SK-MEL-5 (cell line): ENCODE results near the gene ZBTB32. TPM values are rescaled to one million over a fixed set of nuclear protein-coding genes. Genes with fewer than 3 reads are reported as not detected.

ENCODE experiments used
- DNase-seq: peaks from one replicate; pipeline ENCODE4 v3.0.0-alpha.2; 2016; ENCODE audit warnings: low read depth, low spot score
- in situ Hi-C: cut with HindIII; loops from 2 replicates; pipeline ENCODE4 v1.10.0; 2016; ENCODE audit warnings: low sequenced_read_pairs, high pct_unique_total_duplicates, low pct_unique_long_range_greater_than_20kb
- total RNA-seq: library from RNA; depleted of rRNA; stranded (reverse); fragments of >200 nt; shearing (Covaris generic); gene quantifications from 2 replicates; pipeline ENCODE4 v1.2.3, GENCODE V29; 2014

ZBTB32 gene
- total RNA-seq, 1 experiment from 2014 or later = not detected

- peak; percentile 96 for DNase-seq
- in situ Hi-C loops = no loop called here
Measured at GRCh38 chr19:35740423-35741202, 36.3 kb downstream of the ZBTB32 start.

DNA sequence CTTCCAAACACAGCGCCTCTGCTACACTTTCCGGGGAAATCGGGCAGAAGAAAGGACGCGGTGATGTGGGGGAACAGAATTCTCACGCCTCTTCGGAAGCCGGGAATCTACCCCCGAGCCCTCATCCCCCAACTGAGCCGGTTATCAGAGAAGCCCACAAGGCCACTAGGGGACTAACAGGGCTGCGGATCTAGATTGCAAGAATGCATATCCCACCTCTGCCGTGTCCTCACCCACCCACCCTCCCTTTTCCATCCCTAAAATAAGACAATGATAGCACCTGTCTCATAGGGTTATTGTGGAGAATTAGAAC, 36.8 kb downstream of the ZBTB32 start:
- no peak for DNase-seq
- in situ Hi-C loops = no loop called here

DNA sequence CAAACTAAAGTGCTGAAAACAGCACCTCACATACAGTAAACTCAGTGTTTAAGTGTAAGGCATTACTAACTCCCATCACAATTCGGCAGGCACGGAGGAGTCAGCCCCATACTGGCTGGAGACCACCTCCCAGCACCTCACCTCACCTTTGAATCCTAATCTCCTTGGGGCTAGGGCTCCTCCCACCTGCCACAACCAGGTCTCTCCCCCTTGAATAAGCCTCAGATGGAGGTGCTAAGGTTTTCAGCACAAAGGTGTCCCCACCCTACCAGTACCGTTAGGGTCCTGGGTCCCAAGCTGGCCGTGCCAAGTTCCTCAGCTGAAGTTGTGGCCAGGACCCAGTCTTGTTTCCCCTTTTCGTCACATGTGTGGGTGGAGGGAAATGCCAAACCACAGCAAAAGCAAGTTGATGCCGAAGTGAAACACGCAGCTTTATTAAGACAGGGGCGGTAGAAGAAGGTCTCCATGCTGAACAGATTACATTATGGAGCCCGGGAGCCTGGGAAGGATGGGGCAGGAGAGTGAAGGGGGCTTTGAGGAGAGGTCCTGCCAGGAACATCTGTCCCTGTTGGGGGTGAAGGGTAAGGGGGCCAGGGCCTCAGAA, 37.9 kb downstream of the ZBTB32 start, which contains the start of gene IGFLR1:
TSS of gene IGFLR1 (minus strand) at position 332 of the 604 bp plus-strand sequence. CDS start 1,272 bp downstream, outside the sequence.
- no peak for DNase-seq
- in situ Hi-C loops = no loop called here

- in situ Hi-C loops = no loop called here
- no peak for DNase-seq
Measured at GRCh38 chr19:35743640-35744429, 39.5 kb downstream of the ZBTB32 start.

DNA sequence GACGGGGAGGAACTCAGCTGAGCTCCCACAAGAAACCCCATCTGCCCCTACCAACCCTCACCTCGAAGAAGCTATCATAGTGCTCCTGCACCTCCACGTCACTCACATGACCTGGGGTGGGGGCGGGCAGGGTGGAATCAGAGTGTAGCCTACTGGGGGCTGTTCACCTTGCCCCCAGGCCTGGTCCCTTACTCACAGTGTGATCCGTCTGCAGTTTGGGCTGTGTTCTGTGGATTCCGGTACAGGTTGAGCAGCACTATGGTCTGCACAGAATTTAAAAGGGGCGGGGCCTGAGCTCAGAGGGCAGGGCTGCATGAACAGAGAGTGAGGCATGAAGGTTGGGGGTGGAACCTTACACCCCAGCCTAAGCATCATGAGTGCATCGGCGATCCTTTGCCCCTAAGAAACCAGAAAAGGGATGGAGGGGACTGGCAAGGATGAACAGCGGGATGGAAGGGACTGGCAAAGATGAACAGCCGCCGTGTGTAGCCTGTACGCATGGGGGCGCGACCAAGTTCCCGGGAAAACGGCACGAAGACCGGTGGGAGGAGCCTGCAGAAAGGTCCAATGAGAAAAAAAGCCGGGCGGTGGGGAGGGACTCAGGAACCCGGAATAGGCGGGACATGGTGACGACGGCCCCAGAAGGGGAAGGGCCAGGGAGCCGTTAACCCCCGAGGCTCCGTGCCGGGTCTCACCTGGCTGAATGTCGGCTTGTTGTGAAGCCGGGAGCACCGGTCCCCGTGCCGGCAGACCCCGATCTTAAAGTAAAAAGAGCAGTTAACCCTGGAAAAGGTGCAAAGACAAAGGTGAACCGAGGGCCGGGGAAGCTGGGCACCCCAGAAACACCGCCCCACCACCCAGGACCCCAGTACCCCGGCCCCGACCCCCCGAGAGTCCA, 40.3 kb downstream of the ZBTB32 start:
- peak; percentile 97 for DNase-seq
- in situ Hi-C loops = no loop called here

GRCh38 chr19:35745328-35746086, 41.1 kb downstream of the ZBTB32 start, which contains the start of the genes PSENEN and U2AF1L4:
PSENEN (plus strand) TSS chr19:35745651; CDS start chr19:35745931, 280 bp downstream.
U2AF1L4 (minus strand) TSS chr19:35745418; CDS start chr19:35745391, 27 bp downstream.
- DNase-seq = peak; percentile 98
- in situ Hi-C loops = no loop called here

GRCh38 chr19:35746087-35746462, 41.7 kb downstream of the ZBTB32 start:
- no peak for DNase-seq
- in situ Hi-C loops = no loop called here

GRCh38 chr19:35746531-35746930, 42.2 kb downstream of the ZBTB32 start:
- in situ Hi-C loops = no loop called here
- no peak for DNase-seq

- in situ Hi-C loops = no loop called here
Measured at GRCh38 chr19:35748106-35749020, 44.0 kb downstream of the ZBTB32 start, which contains the start of gene LIN37. LIN37 (plus strand) TSS chr19:35748576; CDS start chr19:35748725, 149 bp downstream.

GRCh38 chr19:35750167-35750566, 45.8 kb downstream of the ZBTB32 start:
- no peak for DNase-seq
- in situ Hi-C loops = no loop called here

More at GRCh38 chr19:35748106-35749020, 44.0 kb downstream of the ZBTB32 start, which contains the start of gene LIN37:
- DNase-seq = peak; percentile 99

- in situ Hi-C loops = no loop called here
- no peak for DNase-seq
Measured at GRCh38 chr19:35751839-35752745, 47.7 kb downstream of the ZBTB32 start.

DNA sequence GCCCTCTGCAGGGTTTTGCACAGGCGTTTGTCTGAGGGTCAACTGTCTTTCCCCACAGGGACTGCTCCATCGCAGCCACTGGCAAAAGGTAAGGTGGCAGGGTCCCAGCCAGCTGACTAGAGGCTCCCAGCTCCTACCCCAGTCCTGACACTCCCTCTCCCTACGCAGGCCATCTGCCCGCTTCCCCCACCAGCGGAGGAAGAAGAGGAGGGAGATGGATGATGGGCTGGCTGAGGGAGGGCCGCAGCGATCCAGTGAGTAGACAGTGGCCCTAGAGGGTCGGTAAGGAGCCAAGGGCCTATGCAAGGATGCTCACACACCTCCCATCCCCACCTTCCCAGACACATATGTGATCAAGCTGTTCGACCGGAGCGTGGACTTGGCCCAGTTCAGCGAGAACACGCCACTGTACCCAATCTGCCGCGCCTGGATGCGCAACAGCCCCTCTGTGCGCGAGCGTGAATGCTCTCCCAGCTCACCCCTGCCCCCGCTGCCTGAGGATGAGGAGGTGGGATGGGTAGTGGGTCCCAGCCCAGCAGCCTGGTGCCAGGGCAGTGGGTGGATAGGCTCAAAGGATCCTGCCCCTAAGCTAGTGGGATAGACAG, 48.5 kb downstream of the ZBTB32 start:
- in situ Hi-C loops = no loop called here
- no peak for DNase-seq

DNA sequence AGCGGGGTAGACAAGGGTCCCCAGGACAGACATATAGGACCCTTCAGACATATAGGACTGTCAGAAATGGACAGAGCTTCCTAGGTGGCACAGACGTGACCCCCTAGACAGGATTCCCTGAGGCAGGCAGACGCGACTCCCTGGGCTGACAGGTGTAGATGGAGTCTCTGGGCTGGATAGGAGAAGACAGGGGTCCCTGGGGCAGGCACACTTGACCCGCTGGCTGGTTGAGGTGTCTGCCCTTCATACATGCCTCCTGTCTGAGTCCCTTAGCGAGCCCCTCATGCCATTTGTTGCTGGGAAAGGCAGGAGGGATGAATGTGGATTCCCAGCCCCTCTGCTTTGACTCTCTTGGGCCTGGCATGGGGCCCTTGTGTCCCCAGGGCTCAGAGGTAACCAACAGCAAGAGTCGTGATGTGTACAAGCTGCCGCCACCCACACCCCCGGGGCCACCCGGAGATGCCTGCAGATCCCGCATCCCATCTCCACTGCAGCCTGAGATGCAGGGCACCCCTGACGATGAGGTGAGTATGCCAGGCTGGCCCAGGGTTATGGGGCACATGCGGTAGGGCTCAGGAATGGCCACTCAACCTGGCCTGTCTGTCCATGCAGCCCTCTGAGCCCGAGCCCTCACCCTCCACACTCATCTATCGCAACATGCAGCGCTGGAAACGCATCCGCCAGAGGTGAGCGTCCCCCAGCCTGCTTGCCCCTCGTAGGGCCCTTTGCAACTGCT, 49.4 kb downstream of the ZBTB32 start:
- DNase-seq = no peak
- in situ Hi-C loops = no loop called here
